HS-27A (cell line): ENCODE results near the gene SLX4.
"Not testable (repeated sequence)": the region's sequence is repeated elsewhere in the genome, so short reads cannot be mapped to it uniquely, and the experiment has no call there.

Source experiments
- DNase-seq: peaks from one replicate; pipeline ENCODE4 v3.0.0-alpha.2; 2012; ENCODE audit warnings: low read depth, missing footprints

SLX4 gene

DNA sequence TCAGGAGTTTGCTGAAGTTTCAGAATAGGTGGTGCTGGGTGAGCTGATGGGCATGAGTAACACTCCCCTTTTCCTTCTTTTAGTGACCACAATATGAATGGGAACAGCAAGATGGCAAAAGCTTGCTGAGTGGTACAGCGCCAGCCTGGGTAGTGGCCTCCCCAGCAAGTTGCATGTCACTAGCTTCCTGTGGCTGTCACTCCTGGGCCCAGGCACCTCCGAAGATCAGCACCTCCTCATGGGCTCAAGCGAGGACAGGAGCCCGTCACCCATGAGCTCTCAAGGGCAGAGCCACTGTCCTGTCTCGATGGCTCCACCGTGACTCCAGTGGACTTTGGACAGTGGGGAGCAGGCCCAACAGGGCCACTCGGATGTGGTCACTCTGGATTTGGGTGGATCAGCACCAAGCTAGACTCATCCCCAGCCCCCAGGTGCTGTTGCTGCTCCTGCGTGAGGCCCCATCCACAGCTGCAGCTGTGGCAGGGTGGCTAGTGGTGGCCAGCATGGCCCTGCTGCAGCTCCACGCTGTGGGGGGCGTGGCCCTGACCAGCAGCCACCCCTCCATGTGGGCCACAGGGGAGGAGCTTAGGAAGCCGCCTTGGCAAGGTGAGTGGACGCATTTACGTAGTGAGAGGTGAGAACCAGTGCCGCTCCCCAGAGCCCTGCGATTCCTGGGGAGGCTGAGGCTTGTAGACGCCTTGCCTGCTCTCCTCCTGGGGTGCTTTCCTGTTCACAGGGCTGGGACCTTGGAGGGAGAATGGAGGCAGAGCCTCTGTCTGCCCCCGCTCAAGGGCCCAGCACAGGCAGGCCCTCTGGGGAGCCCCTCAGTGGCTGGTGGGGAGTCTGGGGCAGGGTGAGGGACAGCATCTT, 29.5 kb upstream of the SLX4 start:
- no peak for DNase-seq

DNA sequence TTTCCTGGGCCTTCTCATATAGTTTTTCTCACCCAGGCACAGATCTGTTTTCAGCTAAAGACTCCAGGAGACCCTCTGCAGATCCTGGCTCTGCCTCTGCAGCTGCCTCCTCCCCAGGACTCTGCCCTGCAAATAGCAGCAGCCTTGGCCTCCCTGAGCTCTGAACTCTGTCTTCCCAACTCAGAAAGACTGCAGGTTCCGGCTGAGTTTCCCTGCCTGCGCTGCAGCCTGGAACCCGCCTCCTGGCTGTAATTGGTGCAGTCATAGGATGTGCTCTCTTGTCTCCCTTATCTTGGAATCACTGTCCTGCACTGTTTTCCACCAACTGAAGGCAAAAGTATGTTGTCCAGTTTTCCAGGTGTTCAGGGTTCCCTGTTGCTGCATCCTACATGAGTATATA, 28.8 kb upstream of the SLX4 start:
- no peak for DNase-seq

- no peak for DNase-seq
Measured at GRCh38 chr16:3638916-3639644, 27.7 kb upstream of the SLX4 start.

DNA sequence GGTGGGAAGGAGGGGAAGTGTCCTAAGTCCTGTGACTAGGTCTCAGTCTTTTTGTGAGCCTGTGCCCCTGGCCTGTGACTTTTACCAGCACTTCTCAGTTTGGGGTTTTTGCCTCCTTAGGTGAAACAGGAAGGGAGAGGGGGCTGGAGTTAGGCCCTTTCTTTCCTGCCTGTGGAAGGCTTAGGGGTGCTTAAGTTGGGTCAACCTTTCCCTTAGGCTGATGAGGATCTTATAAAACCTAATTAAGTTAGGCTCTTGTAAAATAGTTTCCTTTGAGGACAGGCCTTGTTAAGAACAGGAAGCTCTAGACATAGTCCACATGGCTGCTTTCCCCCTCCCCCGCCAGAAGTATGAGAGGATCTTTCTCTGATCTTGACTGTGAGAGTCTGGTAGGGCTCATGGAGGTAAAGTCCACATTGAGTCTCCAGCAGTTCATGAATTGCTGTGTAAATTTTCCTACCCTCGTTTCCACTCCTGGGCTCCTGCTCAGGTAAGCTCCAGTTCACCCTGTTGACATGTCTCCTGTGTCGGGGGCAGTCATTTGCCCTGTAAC, 26.0 kb upstream of the SLX4 start:
- no peak for DNase-seq

DNA sequence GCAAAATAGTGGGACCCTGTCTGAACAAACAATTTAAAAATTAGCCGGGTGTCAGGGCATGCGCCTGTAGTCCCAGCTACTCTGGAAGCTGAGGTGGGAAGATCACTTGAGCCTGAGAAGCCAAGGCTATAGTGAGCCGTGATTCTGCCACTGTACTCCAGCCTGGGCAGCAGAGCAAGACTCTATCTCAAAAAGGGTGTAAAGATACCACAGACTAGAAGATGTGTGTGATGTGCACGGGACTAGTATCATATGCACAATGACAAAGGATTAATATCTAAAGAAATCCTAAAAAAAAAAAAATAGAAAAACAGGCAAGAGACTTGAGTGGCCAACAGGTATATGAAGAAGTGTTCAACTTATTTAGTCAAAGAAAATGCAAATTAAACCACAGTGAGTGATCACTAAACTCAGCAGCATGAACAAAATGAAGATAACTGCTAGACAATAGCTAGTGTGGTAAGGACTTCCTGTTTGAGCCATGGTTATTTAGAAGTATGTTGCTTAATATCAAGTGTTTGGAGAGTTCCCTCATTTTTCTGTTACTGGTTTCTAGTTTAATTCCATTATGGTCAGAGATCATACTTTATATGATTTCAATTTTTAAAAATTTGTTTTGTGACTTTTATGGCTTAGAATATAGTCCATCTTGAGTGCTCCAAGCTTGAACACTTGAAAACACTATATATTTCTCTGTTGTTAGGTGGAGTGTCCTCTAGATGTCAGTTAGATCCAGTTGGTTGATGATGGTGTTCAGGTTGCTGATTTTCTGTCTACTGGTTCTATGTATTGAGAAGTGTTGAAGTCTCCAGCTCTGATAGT, 14.7 kb upstream of the SLX4 start:
- no peak for DNase-seq

GRCh38 chr16:3625331-3625730, 13.9 kb upstream of the SLX4 start:
- DNase-seq: no peak

DNA sequence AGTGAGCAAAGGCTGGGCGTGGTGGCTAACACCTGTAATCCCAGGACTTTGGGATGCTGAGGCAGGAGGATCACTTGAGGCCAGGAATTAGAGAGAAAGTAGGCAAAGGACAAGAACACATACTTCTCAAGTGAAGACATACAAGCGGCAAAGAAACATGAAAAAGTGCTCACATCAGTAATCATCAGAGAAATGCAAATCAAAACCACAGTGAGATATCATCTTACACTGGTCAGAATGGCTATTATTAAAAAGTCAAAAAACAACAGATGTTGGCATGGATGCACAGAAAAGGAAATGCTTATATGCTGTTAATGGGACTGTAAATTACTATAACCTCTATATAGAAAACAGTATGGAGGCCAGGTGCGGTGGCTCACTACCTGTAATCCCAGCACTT, 12.2 kb upstream of the SLX4 start:
- no peak for DNase-seq

DNA sequence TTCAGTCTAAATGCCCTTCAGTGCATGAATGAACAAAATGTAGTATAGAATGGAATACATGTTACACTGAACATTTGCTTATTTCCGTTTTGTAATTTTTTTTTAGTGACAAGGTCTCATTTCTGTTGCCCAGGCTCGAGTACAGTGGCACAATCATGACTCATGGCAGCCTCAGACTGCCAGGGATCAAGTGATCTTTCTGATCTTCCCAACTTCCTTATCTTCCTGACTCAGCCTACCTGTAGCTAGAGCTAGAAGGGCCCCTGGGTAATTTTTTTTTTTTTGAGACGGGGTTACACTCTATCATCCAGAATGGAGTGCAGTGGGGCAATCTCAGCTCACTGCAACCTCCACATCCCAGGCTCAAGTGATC, 7.3 kb upstream of the SLX4 start:
- DNase-seq: no peak

- no peak for DNase-seq
Measured at GRCh38 chr16:3612510-3613466, 1.4 kb upstream of the SLX4 start.

- DNase-seq: no peak
Measured at GRCh38 chr16:3610698-3611145, 684 bp downstream of the SLX4 start.

- no peak for DNase-seq
Measured at GRCh38 chr16:3609895-3610697, 1.3 kb downstream of the SLX4 start.

GRCh38 chr16:3608976-3609375, 2.4 kb downstream of the SLX4 start:
- not testable (repeated sequence) for DNase-seq

DNA sequence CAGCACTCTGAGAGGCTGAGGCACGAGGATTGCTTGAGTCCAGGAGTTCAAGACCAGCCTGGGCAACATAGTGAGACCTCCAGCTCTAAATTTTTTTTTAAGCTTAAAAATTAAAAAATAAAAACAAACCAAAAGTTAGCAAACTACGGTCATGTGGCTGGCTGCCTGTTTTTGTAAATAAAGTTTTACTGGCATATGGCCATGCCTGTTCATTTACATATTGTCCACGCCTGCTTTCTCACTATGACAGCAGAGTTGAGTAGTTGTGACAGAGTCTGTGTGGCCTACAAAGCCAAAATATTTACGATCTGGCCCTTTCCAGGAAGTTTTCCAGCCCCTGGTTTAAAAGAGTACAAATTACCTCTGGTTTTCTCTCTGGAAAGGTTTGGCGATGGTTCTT, 3.3 kb downstream of the SLX4 start:
- DNase-seq: no peak

- DNase-seq: no peak
Measured at GRCh38 chr16:3607634-3608033, 3.8 kb downstream of the SLX4 start.

GRCh38 chr16:3607161-3607560, 4.2 kb downstream of the SLX4 start:
- no peak for DNase-seq

GRCh38 chr16:3606441-3606840, 5.0 kb downstream of the SLX4 start:
- DNase-seq: no peak

DNA sequence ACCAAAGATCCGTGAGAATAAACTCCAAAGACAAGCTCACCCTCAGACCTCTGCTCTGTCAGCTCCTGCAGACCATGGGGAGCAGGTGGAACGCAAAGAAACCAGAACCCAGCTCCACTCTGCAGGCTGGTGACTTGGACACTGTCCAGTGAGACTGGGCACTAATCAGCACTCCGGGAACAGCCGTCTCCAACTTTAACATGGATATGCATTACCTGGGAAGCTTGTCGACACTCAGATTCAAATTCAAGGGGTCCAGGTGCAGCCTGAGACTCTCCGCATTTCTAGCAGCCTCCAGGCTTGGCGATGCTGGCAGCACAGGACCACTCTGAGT, 9.1 kb downstream of the SLX4 start:
- no peak for DNase-seq

DNA sequence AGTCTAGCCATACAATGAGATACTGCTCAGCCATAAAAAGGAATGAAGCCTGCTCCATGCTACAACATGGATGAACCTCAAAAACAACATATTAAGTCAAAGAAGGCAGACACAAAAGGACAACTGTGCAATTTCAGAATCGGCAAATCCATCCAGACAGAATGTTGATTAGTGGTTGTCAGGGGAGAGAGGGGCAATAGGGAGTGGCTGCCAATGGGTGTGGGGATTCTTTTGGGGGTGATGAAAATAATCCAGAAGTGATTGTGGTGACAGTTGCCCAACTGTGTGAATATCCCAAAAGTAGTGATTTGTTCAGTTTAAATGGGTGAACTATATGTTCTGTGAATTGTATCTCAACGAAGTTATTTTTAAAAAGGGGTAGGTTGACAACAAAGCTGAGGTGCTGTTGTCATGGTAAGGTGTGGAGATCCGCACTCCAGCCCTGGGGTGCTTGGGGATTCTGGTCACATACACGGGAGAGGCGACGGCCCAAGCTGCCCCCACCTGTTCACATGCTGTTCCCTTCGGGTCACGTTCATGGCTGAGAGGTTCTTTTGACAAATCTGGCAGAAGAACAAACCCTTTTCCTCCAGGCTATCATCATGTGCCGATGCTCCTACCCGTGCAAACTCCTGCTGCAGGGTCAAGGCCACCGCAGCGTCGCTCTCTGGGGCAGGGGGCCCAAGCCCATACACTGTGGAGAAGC, 9.6 kb downstream of the SLX4 start:
- DNase-seq: no peak

DNA sequence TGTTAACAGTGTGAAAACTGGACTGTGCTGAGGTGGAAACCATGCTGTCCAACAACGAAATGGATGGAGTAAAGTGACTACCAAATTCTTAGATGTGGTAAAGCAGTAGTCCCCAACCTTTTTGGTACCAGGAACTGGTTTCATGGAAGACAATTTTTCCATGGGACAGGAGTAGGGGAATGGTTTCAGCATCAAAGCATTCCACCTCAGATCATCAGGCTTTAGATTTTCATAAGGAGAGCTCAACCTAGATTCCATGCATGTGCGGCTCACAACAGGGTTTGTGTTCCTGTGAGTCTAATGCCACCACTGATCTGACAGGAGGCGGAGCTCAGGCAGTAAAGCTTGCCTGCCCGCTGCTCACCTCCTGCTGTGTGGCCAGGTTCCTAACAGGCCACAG, 11.5 kb downstream of the SLX4 start:
- no peak for DNase-seq

- no peak for DNase-seq
Measured at GRCh38 chr16:3599121-3599520, 12.3 kb downstream of the SLX4 start.
